ENCODE data around the gene IRF8.

DNA sequence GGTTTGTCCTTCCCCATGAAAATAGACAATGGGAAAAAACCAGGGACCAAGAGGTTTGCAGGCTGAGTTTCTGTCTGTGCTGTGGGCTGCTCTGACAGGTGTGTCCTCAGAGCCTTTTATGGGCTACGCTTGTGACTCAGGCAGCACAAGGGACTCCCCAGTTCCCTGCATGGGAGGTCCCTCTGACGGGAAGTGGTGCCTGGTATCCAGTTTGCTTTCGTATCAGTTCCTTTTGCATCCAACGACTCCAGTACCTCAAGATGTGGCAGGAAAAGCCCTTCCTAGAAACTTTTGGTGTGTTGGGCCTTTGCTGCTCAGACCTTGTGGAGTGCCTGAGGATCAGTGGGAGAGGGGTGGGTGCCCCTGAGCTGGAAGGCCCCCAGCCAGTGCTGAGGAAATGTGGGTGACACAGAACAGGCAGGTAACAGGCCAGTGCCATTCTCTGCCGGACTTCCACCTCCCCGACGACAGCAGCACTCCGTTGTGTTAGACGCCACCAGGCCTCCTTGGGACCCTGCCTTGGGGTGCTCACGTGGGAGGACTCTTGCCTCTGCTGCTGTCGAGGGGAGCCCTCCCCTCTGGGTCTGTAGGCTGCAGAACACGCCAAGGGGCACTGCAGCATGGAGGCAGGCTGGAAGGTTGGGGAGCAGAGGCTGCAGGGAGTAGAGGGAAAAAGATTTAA is 38.4 kb upstream of the IRF8 start:
- TF ChIP-seq POLR2A (IDR thresholded peaks at IDR 0.05): no peak
- TF ChIP-seq, protein P1, sequence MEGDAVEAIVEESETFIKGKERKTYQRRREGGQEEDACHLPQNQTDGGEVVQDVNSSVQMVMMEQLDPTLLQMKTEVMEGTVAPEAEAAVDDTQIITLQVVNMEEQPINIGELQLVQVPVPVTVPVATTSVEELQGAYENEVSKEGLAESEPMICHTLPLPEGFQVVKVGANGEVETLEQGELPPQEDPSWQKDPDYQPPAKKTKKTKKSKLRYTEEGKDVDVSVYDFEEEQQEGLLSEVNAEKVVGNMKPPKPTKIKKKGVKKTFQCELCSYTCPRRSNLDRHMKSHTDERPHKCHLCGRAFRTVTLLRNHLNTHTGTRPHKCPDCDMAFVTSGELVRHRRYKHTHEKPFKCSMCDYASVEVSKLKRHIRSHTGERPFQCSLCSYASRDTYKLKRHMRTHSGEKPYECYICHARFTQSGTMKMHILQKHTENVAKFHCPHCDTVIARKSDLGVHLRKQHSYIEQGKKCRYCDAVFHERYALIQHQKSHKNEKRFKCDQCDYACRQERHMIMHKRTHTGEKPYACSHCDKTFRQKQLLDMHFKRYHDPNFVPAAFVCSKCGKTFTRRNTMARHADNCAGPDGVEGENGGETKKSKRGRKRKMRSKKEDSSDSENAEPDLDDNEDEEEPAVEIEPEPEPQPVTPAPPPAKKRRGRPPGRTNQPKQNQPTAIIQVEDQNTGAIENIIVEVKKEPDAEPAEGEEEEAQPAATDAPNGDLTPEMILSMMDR (IDR thresholded peaks at IDR 0.05): no peak
